Measurements from ENCODE around the gene TGIF2LX. TPM values are rescaled to one million over a fixed set of nuclear protein-coding genes. Genes with fewer than 3 reads are reported as not detected.

The TGIF2LX gene
- not detected in 2 replicates for total RNA-seq

DNA sequence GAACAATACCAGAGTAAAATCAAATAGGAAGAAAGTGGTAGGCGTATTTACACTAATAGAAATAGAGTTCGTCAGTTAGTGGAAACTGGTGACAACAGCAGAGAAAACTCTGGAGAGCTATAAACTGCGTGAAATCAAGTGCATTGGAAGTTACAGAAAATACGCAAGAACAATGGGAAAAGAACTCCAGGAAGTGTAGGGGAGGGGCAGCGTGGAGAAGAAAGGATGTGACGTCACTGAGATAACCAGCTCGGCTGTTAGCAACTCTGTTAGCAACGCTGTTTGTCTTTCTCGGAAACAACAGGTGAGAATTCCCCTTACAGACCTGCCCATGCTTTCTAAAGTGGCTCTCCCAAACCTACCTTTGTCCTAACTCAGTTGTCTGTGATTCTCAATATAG is at the start of gene TGIF2LX:
TSS of gene TGIF2LX (plus strand) at position 244 of the 400 bp plus-strand sequence. CDS start 178 bp downstream, outside the sequence.

All from bronchial smooth muscle cell (primary cell).